GM21723 (cell line): ENCODE measurements around the gene SMURF2.
"Not testable (repeated sequence)": the region's sequence is repeated elsewhere in the genome, so short reads cannot be mapped to it uniquely, and the experiment has no call there.

Experiments used
- ATAC-seq: cut with Tn5 transposase; IDR thresholded peaks from one replicate; pipeline ENCODE4 v1.9.1; 2021; ENCODE audit warnings: mild to moderate bottlenecking, moderate library complexity; ENCODE audit not compliant: unreplicated experiment

Gene SMURF2

DNA sequence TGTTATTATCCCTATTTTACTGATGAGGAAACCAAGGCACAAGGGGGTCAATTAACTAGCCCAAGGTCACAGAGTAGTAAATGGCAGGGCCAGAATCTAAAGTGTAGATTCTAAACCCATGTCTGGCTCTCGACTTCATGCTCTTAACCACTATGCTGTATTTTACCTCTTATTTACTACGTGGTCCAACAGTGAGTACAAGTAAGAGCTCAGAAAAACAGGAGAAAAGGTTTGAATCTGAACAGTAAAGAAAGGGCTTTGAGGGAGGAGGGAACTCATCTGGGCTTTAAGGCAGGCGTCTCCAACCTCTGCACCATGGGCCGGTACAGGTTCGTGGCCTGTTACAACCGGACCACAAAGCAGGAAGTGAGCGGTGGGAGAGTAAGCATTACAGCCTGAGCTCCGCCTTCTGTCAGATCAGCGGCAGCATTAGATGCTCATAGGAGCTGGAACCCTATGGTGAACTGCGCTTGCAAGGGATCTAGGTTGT lies 62.9 kb downstream of the SMURF2 start:
- peak; percentile 96 for ATAC-seq

DNA sequence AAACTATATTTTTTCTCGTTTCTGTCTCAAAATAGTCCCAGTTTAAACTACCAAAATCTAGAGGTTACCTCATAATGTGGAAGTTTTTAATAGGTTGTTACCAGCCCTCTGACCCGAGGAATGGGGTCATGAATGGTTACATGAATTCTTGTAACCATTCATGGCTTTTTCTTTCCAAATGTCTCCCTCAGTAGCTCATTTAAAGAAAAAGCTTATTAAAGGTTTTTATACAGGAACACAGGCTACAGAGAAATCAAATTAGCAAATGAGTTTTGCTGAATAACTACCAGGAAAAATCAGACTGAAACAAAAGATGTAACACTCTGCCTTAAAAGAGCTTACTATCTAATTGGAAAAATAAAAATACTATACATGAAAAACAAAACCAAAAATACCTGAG lies 63.4 kb downstream of the SMURF2 start:
- no peak for ATAC-seq

DNA sequence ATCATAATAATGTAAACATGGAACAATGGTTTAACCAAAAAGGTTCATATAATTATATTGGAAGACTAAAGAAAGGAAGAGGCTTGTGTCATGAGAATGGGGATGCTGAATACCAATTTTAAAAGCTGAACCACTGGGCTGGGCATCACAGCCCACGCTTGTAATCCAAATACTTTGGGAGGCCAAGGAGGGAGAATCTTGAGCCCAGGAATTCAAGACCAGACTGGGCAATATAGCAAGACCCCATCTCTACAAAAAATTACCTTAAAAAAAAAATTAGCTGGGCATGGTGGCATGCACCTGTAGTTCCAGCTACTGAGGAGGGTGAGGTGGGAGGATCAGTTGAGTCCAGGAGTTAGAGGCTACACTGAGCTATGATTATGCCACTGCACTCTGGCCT lies 65.1 kb downstream of the SMURF2 start:
- ATAC-seq: no peak

DNA sequence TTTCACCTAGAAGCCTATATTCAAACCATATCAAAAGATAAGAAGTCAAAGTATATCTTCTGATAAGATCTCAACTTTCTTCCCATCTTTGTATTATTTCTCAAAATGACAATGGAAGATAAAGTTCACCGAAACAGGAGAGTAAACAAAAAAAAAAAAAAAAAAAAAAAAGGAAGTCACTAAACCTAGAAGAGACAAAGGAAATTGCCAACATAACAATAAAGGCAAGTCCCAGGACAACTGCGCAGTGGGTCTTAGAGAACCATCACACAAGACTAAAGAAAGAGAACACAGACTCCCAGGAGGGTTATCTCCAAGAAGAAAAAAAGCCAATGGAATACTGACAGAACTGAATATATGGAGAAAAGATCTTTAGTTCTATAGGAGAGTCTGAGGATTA lies 65.7 kb downstream of the SMURF2 start:
- ATAC-seq: no peak

DNA sequence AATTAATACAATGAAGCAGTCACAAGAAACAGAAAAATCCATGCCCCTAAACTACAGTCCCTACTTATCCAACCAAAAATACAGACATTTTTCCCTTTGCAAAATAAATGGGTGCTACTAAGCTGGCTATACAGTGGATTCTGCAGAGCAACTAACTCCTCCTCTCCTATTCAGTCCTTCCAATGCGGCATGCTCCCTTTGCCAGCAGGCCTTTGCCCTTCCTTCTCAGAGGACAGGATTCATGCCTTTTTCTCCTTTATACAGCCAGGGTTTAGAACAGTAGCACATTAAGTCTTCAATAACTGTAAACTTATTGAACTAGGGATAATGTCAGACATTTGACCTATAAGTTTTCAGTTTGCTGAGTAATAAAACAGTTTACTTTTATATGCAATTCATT lies 70.2 kb downstream of the SMURF2 start:
- ATAC-seq: no peak

DNA sequence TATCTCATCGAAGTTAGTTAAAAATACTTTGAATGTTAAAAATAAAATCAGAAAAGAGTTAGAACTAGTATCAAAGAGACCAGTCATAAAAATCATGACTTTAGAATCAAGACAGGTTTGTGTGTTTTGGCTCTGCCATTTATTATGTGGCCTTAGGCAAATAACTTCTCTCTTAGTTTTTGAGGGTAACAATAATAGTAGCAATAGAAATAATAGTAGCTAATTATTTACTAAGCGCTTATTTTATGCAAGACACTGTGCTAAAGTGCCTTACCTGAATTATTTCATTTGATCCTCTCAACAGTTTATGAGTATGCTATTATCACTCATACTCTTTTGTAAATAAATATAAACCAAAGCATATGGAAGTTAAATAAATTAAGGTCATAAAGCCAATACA lies 77.0 kb downstream of the SMURF2 start:
- no peak for ATAC-seq

DNA sequence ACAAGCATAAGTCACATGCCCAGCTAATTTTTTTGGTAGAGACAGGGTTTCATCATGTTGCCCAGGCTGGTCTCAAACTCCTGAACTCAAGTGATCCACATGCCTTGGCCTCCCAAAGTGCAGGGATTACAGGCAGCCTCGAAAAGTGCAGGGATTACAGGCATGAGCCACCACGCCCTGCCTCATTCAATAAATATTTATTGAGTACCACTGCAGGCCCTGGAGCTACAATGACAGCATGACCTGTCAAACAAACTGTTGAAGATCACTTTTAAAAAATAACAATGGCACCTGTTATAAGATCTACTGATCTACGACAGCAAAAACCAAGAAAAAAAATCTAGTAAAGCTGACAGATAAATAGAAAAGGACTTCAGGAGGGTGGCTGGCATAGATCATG lies 79.1 kb downstream of the SMURF2 start:
- no peak for ATAC-seq

DNA sequence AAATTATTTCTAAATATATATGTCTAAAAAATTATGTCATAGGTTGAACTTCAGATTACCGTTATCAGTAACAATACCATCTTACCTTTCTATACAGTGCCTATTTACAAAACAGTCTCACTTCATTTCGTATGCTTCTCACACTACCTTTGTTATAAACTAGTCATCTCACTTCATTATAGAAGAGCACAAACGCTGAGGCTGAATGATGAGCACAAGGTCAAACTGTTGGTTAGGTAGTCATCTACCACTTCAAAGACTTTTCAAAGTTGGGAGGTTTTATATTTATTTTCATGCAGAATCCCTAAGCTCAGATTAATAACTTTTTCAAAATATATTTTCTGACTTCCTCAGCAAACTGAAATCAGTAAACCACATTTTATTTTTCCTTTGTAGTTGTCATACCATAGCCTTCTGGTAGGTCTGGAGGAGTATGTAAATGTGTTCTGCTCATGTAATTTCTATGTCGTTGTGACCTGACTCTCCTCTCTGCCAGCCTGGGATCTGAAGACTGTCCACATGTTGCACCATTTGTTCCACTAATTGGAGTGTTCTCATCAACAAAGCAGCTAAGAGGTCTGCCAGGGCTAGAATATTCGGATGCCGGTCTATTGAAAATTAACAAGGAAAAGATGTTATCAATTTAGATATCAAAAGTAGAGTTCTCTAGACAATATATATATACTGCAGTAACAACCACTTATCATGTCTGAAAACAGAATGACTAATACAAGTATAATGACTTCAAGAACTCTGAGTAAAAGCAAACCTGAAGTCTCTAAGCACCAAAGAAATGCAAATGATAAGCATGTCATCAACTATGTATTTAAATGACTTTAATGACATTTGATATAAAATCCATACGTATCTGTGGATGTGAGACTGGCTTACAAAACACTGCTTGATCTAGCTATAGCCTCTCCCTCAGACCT lies 81.5 kb downstream of the SMURF2 start:
- ATAC-seq: no peak

DNA sequence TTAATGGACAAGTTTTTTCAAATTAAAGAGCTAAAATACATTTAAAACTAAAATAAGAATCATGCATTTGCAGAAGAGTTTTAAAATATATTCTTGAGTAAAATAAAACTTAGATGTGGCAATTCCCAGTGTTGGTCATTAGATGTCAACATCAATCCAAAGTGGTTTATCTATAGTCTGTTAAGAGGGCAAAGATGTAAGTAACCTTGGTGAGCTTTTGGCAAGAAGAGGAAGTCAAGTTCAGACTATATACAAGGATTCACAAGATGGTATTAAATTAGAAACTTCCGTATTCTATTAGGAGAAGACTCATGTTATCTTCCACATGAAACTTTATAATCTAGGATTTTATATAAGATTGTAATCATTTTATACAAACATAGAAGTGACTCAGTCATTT lies 82.2 kb downstream of the SMURF2 start:
- no peak for ATAC-seq

DNA sequence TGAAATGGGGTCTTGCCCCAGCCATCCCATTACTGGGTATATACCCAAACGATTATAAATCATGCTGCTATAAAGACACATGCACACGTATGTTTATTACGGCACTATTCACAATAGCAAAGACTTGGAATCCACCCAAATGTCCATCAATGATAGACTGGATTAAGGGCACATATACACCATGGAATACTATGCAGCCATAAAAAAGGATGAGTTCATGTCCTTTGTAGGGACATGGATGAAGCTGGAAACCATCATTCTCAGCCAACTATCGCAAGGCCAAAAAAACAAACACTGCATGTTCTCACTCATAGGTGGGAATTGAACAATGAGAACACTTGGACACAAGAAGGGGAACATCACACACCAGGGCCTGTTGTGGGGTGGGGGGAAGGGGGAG lies 85.1 kb downstream of the SMURF2 start:
- not testable (repeated sequence) for ATAC-seq

DNA sequence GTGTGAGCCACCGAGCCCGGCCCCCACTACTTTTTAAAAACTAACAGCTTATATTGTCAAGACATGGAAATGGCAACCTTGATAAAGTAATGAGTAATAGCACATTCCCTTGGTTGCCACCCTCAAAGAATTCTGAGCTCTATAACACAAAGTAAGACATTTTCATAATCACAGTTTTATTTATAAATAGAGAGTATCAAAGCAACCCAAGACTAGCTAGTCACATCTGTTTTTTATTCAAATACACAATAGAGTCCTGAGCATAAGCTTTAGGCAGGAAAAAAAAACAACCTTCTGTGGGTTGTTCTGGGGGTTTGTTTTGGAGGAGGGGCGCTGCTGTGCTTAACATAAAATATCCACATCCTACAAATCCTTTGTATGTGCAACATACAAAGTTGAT lies 86.7 kb downstream of the SMURF2 start:
- no peak for ATAC-seq

DNA sequence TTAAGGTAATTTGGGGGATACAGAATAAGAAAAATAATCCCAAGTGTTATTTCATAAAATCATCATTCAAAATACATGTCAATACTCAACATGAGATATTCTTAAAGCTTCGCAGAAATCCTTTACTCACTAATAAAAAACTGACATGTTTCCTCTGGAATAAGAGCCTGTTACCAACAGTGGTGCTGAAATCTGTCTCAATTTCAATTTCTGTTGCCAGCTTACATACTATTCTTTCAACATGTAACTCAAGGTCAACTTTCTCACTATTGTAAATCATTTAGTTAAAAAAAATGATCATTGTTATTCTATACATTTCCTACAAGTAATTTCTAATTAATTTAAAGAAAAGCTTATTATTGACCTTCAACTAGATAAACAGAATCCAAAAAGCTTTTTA lies 87.5 kb downstream of the SMURF2 start:
- no peak for ATAC-seq

DNA sequence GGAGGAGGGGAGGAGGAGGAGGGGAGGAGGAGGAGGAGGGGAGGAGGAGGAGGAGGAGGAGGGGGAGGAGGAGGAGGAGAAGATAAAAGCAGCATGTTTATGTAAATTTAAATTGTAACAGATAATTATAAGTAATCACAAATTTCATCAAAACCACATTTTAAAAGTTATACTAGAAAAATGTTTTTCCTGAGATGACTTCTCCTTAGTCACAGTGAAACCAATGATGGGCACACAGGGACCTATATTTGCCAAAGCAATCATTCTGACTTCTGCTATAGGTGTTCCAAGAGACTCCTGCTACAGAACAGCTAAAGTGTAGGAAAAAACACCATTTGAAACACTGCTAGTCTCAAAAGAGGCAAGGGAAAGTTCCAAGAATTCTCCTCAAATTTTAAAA lies 88.9 kb downstream of the SMURF2 start:
- no peak for ATAC-seq

DNA sequence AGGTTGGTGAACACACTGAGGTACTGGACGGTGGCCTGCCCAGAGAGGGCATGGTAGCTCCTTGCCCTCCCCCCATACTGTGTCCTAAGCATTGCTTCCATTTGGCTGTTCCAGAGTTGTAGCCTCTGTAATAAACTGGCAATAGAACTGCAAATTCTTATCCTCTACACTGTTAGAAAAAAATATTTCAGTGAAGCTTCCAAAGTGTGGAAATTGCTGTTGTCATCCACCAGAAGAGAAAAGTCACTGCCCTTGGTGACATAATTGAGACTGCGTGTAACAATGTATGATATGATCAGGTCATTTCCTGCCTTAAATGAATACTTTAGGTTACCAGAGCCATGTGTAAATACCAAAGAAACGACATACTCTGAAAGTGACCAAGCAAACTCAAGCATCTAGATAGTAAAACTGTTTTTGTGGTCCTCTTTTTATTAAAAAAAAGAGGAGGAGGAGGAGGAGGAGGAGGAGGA lies 89.4 kb downstream of the SMURF2 start:
- no peak for ATAC-seq

DNA sequence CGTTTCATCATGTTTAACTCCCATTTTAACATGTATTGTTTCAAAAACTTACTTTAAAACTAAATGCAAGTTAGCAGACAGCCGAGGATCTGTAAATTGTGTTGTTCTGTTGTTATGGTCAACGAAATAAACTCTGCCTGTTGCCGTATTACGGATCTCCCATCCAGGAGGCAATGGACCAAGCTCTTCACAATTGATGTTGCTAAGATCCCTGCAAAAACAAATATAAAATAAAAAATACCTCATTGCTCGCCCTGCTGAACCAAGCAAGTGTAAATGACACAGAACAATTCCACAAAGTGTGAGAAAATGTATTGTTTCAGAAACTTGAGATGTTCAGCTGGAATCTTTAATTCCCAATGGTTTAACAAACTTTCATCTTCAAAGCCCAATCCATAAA lies 90.4 kb downstream of the SMURF2 start:
- no peak for ATAC-seq

DNA sequence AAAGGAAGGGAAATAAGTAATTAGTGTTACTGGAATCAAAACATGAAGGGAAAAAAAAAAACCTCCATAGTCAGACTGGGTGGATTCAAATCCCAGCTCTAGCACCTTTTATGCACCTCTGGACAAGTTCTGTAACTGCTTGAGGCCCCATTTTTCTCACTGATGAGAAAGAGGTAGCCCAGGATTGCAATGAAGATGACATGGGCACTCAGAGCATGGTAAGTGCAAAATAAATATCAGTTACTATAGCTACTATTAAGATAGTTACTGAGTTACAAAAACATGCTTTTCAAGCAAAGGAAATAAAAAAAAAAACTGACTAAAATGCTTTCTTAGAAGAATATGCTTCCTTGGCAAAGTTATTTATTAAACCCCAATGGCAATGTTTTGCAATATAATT lies 96.5 kb downstream of the SMURF2 start:
- ATAC-seq: no peak

DNA sequence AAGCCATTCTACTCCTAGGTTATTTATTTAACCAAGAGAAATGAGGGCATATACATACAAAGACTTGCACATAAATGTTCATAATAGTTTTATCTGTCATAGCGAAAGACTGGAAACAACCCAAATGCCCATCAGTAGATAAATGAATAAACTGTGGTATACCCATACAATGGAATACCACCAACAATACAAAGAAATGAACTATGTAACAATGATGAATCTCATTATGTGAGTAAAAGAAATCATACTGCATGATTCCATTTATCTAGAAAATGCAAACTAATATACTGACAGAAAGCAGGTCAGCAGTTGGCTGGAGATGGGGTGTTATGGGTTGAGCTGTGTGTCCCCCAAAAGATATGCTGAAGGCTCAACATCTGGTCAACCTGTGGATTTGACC lies 98.0 kb downstream of the SMURF2 start:
- ATAC-seq: no peak

DNA sequence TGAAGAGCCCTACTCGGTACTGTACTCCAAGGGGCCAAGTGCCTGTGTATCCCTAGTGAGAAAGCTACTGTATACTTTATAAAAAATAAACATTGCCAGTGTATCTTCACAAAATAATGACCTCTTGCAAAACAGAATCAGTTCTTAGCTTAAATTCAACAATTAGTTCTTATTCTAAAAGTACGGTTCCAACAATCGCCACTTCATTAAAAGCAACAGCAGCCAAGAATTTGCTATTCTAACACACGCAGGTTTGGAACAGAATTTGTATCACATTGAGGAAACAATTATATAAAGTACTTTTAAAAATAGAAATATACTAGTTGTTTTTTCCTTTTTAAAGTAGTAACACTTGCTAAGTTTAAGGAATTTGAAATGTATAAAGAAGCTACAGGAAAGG lies 106.8 kb downstream of the SMURF2 start:
- ATAC-seq: no peak

DNA sequence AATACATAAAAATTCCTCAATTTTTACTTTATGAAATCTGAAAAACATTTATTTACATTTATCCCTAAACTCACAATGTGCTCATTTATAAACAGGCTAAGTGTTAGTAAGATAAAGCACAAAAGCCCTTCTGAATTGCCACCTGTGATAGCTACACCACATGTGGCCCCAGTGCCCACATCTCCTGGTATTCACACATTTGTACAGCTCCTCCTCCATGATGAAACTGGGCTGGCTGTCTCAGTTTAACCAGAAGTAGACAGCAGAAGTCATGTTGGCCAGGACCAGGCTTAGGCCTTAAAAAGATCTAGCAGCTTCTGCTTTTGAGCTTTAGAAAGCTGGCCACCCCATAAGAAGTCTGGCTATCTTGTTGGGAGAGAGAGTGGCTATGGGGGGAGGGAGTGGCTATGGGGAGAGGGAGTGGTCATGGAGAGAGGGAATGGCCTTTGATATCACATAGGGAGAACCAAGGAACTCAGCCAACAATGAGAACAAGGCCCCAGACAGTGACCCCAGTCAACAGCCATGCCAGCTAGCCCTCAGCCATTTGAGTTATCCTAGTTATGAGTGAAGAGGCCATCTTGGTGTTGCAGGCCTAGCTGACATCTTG lies 108.0 kb downstream of the SMURF2 start:
- ATAC-seq: no peak

DNA sequence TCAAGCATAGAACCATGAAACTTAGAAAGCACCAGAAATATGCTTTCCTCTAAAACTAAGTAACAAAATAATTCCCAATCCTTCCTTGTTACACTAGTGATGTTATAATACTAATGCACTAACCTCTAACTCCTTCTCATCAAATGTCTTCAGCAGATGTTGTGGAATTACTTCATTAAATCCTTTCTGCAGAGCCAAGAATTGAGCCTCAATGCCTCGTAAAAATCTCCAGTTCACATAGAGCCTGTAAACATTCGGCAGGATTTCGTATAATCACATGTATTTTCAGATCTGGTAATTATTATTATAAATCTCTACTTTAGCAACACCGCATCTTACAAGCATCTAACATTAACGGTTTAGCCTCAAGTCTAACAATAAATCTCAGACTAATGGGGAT lies 110.6 kb downstream of the SMURF2 start:
- ATAC-seq: no peak

DNA sequence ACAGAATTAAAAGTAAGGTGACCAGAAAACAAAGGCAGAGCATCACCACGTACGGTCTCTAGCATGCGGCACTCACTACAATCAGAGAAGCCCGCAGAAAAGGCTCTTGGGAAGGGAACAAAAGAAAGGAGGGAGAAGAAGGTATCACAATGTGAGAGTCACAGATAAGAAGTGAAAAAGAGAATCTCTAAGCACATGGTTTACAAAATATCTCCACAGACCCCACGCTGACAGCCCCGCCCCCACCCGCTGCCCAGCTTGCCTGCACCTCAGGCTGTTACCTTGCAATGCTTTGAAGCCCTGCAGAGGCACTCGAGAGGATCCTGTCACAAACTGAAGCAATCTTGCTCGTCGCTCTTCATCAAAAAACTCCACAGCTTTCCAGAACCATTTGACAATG lies 114.8 kb downstream of the SMURF2 start:
- ATAC-seq: no peak

DNA sequence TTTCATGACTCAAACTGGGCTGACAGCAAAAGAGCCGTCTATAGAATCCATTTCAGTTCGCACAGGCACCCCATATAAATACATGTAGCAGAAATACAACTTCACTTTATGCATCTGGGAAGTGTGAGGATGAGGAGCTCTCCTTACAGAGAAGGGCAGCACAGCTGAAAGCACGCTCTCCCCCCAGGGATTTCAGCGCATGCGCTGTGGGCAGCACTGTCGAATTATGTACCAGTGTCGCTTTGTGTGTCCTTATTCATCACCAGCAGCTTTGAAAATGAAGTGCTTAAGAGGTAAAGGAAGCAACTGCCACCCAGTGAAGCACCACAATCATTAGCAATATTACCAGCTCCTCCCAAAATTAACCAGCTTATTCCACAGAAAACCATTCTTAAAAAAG lies 115.4 kb downstream of the SMURF2 start:
- ATAC-seq: no peak
